HG02763 (cell line): ENCODE results near the gene UBXN10.

Source experiments
- ATAC-seq: cut with Tn5 transposase; IDR thresholded peaks from one replicate; pipeline ENCODE4 v1.9.1; 2021; ENCODE audit warnings: mild to moderate bottlenecking, moderate library complexity; ENCODE audit not compliant: unreplicated experiment

UBXN10 gene

DNA sequence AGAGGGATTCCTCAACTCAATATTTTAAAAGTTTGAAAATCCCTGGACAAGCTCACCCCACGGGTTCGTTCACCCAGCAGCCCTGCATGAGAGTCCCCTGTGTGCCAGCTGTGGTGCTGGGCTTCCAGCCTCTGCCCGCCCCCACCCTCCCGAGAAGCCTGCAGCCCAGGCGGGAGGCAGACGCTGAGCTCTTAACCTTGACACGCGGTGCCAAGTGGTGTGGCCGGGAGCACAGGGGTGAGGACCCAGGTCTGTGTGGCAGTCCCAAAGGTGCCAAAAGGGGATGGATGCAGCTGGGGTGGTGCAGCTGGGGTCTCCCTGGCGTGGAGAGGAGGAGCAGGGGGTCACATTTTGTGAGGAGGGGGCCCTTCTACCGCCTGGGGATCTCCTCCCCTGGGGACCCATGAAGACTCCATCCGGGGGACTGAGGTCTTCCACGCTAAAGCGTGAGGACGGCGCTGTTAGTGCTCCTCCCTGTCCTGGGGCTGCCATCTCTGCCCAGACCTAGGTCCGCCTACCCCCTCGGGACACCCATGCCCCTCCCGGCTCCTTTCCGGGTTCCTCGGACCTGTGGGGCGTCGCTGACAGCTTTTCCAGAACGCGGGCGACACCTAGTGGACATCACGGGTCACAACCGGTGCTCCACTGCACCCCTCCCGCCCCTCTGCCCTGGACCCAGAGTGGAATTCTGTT lies 33.8 kb upstream of the UBXN10 start:
- ATAC-seq: no peak

- ATAC-seq: no peak
Measured at GRCh38 chr1:20152599-20152930, 33.3 kb upstream of the UBXN10 start.

DNA sequence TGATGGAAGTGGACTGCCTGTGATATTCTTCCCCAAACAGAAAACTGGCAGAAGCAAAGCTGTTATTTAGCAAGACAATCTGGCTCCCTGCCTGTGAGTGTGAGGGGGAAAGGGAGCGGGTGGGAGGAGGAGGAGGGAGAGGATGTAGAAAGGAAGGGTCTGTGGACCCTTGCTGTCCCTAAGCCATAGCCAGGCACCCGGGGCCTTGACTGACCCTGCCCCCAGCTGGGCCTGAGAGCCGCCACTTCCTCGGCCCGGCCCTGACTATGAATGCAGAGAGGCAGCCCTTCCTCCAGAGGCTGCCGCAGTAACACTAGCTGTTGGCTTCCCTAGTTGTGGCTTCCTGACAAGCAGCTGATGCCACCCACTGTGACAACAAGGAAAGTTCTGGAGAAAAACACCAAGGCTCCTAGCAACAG lies 32.9 kb upstream of the UBXN10 start:
- ATAC-seq: no peak

DNA sequence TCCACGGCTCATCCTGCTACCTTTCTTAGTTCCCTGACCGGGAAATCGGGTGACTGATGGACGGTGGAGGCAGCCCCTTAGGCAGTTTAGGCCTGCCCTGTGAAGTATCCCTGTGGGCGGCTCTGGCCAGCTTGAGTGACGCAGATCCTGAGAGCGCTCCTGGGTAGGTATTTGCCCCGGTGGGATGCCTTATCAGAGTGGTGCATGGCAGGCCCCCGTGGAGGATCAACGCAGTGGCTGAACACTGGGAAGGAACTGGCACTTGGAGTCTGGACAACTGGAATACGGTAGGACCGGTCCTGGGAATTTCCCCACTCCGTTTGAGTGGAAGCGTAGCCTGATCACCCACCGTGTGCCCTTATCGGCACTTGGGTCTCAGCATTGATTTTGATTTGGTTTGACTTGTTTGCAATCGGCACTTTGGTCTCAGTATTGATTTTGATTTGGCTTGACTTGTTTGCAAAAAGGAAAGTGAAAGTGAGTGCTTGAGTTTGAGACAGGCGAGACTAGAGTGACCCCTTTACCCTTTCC lies 31.5 kb upstream of the UBXN10 start:
- no peak for ATAC-seq

GRCh38 chr1:20158358-20159070 lies 27.4 kb upstream of the UBXN10 start:
- ATAC-seq: no peak

- ATAC-seq: no peak
Measured at GRCh38 chr1:20160034-20160433, 25.9 kb upstream of the UBXN10 start.

- no peak for ATAC-seq
Measured at GRCh38 chr1:20164694-20165202, 21.1 kb upstream of the UBXN10 start.

DNA sequence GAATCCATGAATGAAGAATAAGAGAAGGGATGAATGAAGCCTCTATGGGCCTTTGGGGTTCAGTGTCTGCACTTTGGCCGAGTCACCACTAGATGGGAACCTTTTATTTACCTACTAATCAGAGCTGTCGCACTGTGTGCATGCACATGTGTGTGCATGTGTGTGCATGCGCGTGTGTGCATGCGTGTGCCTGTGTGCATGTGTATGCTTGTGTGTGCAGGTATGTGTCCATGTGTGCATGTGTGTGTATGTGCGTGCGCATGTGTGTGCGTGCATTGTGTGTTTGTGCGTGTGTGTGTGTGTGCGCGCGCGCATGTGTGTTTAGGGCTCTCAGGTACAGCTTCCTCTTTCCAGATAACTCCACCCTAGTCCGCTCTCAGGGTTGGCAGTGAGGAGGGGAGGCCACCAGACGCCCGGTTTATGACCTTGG lies 20.4 kb upstream of the UBXN10 start:
- ATAC-seq: no peak

DNA sequence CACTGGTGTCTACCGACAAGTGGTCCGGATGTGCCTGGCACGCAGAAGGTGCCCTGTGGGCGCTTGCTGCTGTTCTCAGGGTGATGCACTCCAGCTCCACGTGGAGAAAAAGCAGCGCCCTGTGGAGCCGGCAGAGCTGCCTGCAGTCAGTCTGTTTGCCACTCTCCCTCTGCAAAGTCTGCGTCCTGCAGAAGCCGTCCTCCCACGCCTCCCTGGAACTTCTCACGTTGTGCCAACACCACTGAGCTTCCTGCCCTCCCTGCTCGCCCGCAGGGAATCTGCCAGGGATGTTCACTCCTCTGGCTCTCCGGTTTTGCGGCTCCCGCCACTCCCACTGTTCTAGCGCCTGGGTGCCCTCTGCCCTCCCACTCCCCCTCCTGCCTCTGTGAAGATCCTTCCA lies 19.8 kb upstream of the UBXN10 start:
- no peak for ATAC-seq

DNA sequence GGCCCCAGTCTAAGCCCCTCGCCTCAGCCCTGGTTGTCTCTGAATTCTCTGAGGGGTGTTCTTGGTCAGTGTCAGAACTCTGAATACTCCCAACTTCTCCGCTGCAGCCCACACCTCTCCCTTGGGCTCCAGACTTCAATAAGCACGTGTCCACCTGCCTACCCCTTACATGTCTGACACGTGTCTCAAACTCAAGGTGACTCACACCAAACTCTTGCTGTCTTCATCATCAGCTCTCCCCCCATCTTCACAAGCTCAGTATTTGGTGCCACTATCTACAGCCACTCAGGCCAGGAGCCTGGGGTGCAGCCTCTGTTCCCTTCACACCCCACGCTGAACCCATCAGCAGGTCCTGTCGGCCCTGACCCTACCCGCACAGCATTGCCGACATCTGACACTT lies 18.8 kb upstream of the UBXN10 start:
- no peak for ATAC-seq

- no peak for ATAC-seq
Measured at GRCh38 chr1:20168564-20169491, 17.1 kb upstream of the UBXN10 start.

- ATAC-seq: no peak
Measured at GRCh38 chr1:20169932-20170331, 16.0 kb upstream of the UBXN10 start.

- no peak for ATAC-seq
Measured at GRCh38 chr1:20172033-20172590, 13.8 kb upstream of the UBXN10 start.

- ATAC-seq: no peak
Measured at GRCh38 chr1:20174937-20175666, 10.8 kb upstream of the UBXN10 start.

DNA sequence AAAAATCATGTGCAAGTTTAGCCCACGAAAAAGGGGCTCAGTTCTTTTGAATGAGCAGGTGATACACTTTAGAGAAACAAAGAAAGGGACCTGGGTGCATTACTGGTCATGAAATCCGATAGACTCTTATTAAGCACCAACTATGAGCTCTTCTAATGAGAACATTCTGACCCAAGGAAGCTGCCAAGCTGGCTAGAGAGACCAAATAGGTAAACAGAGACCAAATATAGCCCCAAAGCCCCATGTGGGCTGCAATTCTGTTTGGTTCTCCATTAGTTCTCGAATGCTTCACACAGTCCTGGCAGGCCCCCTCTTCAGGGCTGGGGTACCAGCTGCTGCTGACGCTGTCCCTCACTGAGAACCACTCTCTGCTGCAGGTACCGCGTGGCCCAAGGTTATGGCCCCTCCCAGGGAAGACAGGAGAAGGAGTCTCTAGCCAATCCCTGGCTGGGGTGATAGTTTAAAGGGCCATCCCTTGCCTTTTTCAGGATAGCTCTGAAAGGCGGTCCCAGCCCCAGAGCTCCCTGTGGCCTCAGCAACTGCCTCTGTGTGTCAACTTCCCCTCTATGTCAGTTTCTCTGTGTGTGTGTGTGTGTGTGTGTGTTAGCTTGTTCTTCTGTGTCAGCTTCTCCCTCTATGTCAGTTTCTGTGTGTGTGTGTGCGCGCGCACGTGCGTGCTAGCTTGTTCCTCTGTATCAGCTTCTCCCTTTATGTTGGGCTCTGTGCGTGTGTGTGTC lies 7.1 kb upstream of the UBXN10 start:
- no peak for ATAC-seq

GRCh38 chr1:20179371-20180128 lies 6.3 kb upstream of the UBXN10 start:
- no peak for ATAC-seq

GRCh38 chr1:20180129-20180843 lies 5.6 kb upstream of the UBXN10 start:
- no peak for ATAC-seq

- no peak for ATAC-seq
Measured at GRCh38 chr1:20180844-20181207, 5.1 kb upstream of the UBXN10 start.
